NCI-H2107 (cell line): ENCODE measurements around the gene PANX1.
"Not testable (repeated sequence)": the region's sequence is repeated elsewhere in the genome, so short reads cannot be mapped to it uniquely, and the experiment has no call there.

Experiments used
- DNase-seq: peaks from one replicate; lab custom pipeline; 2025; lab: John Stamatoyannopoulos, UW

The PANX1 gene

DNA sequence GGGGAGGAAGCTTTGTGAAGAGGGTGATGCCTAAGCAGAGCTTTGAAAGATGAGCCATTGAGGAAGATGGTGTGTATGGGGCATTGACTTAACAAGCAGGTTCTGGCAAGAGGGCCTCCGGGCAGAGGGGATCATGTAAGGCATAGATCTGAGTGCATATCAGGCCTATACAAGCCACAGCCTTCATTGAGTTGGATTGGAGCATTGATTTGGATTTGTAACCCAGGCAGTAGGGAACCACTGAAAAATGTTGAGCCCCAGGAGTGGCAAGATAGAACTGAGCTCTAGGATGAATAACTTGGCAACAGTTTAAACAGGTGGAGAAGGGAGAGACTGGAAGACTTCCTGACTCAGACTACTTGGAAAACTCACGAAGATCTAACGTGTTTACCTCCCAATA is 21.4 kb downstream of the PANX1 start:
- DNase-seq, result no peak

DNA sequence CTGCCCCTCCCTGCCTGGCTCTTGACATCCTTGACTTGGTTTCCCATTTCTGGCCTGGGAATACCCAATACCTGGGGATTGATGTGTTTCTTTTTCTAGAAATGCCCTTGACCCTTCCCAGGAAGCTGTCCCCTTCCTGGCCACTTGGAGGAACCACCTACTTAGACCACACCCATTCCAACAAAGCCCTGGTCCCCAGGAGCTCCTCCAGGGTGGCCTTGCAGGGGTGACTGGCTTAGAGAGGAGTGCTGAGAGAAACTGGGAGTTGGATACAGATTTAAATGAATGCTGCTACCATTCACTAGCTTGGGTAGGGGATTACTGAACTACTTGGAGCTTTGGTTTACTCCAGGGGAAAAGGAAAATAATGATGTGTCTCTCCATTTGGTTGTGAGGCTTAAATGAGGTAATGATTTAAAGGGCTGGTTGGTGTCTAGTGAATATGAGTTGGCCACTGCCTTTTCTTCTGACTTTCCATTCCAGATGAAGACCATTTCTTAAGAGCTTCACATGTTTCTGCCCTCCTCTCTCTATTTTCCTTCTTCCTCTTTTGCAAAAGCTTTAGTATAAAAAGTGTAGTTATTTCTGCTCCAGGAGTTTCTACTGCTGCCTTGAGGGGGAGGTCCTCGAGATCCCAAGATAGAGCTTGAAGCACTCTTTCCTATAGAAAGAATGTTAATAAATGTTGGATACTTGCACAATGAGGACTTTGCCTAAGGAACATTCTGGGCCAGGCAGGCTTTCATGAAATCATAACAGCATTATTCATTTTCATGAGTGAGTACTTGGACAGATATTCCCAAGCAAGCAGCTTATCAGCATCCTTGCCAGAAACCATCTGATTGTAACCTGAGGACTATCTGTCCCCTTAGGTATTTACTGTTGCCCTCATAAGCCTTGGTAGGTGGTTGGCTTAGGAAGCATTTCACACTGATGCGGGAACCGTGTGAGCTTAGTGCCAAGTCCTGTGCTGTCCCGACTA is 22.4 kb downstream of the PANX1 start:
- no peak for DNase-seq

DNA sequence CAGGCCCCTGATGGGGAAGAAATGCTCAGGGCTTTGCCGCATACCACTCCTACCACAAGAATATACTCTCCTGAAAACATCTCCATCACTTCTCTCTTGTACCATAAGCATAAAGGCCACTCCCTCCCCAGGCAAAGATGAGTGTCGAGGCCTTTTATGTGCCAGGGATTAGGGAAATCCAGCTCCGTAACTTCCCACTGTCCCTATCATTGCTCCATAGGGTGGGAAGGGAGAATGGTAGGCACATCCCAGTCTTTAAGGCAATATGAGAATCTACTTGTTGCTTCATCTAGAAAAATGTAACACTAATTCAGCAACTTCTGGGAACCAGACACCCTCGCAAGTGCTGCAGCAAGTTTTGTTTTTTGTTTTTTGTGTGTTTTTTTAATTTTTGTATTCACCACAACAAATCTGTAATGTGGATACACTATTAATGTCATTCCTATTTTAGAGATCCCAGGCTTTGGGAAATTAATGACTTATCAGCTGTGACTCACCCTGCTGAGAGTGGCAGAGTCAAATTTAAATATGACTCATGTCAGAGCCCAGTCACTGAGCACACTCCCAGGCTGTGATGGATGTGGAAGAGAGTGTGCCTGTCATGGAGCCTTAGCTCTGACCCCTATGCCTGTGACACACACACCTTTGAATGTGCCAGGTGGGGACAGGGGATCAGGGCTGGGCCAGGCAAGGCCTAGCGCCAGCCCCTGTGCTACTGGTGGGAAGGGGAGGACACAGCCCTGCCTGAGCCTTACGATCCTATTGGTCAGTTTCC is 23.4 kb downstream of the PANX1 start:
- no peak for DNase-seq

GRCh38 chr11:94152678-94153065 is 24.0 kb downstream of the PANX1 start:
- DNase-seq, result no peak

DNA sequence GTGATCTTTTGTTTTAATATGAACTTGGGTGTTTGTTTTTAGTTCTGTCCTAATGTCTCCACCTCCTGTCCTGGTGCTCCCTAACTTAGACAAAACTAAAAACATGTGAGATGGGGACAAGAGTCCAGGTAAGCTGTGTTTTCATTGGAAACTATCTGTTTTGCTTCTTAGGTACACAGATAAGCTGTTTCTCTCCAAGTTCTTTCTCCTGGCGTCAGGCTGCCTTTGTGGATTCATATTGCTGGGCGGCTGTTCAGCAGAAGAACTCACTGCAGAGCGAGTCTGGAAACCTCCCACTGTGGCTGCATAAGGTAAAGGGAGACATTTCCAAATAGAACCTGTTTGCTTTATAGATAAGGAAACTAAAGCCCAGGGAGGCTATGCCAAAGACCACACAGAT is 24.7 kb downstream of the PANX1 start:
- DNase-seq, result no peak

DNA sequence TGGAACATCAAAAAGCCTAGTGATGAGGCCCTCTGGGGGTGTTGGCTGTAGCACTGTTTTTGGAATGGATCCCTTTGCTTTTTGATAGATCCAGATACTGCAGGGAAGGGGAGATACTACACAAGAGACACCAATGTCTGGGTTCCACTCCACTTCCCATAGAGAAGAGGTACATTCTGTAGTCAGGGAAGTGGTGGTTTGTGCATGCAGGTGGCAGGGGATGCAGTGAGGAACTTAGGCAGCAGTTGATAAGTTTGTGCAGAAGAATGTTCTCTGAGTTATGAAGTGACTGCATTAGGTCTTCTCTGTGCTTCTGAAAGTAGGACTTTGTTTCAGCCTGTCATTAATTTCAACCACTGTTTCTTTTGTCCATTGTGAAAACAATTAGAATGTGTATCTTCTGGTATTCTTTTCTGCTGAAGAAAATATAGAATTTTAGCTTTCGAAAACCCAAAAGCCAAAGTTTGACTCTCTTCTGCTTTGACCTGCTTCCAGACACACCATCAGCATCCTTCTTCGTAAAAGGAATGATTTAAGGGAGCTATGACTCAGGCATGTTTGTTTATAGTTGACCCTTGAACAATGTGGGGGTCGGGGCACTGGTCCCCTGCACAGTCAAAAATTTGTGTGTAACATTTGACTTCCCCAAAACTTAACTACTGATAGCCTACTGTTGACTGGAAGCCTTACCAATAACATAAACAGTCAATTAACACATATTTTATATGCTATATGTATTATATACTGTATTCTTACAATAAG is 25.6 kb downstream of the PANX1 start:
- DNase-seq, result no peak

DNA sequence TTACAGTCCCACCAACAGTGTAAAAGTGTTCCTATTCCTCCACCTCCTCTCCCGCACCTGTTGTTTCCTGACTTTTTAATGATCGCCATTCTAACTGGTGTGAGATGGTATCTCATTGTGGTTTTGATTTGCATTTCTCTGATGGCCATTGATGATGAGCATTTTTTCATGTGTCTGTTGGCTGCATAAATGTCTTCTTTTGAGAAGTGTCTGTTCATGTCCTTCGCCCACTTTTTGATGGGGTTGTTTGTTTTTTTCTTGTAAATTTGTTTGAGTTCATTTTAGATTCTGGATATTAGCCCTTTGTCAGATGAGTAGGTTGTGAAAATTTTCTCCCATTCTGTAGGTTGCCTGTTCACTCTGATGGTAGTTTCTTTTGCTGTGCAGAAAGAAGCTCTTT is 28.7 kb downstream of the PANX1 start:
- DNase-seq, result not testable (repeated sequence)

DNA sequence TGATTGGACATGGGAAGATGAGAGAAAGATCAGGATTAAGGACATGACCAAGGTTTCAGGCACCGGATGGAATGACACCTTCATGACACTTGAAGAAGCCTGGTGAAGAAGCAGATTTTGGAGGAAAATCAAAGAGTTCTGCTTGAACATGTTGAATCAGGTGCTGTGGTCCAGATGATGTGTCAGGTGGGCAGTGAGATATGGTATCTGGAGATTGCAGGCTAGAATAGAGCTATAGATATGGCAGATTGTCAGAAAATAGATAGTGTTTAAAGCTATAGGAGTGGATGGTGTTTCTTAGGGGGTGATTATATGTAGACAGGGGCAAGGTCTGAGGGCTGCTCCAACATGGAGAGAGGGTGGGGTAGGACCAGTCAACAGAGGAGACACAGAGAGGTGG is 40.2 kb downstream of the PANX1 start:
- no peak for DNase-seq

- no peak for DNase-seq
These were observed 40.9 kb downstream of the PANX1 start for GRCh38 chr11:94169516-94169915.

GRCh38 chr11:94169930-94170545 is 41.4 kb downstream of the PANX1 start:
- DNase-seq, result no peak

- no peak for DNase-seq
These were observed 42.3 kb downstream of the PANX1 start for GRCh38 chr11:94170953-94171352.

DNA sequence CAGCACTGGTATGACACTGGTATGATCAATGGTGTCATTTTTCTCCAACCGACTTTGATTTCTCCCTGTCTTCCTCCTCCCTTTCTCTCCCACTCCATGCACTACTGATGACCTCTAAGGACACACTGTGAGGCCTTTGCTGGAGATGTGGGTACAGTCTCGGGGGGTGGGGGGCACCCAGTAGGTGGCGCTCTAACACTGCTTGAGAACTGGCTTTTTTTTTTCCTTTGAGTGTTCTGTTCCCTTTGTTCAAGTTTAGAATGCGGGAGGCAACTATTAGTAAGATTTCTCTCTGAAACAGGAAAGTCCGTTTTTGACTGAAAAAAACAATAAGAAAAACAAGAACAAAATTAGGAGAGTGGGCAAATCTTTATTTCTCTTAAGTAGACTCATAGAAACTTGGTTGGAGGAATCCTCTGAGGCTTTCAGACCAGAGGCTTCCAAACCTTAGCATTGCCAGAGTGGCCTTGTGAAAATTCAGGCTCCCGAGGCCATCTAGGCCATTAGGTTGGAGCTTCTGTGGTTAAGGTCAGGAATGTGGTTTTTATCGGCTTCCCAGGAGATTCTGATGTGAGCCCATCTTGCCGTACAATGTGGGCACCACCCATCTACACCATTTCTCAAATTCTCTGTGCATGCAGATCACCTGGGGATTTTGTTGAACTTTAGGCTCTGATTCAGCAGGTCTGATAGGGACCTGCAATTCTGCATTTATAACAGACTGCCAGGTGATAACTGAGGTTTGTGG is 43.2 kb downstream of the PANX1 start:
- no peak for DNase-seq

DNA sequence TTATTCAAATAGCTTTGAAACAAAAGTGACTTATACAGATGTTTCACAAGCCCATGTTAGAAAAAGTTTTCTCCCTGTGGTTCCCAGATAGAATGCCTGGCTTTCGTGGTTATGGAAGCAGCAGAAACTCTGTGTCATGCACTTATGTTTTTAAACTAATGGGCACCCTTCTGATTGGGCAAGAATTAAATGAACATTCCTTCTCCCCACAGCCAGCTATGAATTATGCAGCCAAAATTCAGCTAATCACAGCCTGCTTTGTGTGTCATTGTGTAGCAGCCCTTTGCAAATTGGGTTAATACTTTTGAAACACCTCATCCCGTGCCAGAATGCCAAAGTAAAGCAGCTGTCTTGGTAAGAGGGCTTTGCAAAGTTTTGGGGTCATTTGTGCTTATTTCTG is 46.9 kb downstream of the PANX1 start:
- no peak for DNase-seq

GRCh38 chr11:94178331-94178730 is 49.7 kb downstream of the PANX1 start:
- DNase-seq, result no peak

GRCh38 chr11:94179696-94180095 is 51.1 kb downstream of the PANX1 start:
- no peak for DNase-seq

GRCh38 chr11:94181526-94181925 is 52.9 kb downstream of the PANX1 start:
- no peak for DNase-seq

DNA sequence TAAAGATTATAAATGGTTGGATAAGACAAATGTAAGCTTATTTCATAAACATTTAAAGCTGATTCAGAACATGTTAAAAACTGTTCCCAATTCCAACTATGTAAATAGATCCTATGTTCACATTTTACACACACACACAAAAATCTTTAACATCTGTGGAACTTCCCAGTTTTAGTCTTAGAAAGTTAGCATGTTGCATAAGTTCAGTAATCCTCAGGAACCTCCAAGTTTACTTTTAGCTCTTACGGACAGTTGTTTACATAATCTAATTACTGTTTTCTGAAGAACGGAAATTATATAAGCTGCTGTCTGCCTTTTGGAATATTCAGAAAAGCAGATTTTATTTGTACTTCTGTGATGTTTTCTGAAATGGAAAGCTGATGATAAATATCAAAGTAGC is 53.3 kb downstream of the PANX1 start:
- no peak for DNase-seq

DNA sequence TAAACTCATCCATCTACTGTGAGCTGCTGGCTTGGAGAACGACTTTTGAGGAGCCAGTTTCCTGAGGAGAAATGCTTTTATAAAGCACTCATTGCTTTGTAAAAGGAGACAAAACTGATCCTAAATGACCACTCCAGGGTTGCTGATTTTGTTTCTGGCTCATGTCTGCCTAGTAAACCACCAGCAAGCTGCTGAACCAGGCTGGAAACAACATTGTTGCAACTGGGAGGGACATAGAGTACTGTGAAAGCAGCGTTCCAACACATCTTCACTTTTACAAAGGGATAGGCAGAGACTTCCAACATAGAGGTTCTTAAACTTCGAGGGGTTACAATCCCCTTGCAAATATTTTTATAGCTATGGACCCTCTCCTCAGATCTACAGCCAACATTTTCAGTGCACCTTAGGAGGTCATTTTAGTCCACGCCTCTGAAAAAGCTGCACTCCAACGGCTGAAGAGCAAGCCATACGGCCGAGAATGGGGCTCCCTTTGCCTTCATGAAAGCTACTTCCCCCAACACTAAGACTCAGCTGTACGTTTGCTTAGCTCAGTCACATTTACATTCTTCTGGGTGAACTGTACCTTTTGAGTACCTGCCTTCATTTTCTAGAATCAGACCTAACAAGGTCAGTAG is 54.7 kb downstream of the PANX1 start:
- DNase-seq, result no peak

DNA sequence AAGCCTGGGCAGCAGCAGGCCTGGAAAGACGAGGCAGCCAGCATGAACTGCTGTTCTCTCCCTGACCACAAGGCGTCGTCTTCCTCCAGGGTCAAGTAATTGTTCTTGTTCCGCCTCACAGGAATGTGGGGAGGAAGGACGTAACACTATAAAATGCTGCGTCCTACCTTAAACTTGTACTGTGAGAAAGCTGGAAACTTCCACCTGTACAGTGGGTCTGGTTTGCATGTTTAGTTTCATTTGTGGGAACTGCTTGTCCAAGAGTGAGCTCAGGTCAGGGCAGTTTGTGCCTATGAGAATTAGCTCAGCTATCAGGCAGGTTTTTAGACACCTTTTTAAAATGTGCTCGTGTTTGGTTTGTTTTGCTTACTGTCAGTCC is 55.2 kb downstream of the PANX1 start:
- no peak for DNase-seq

- no peak for DNase-seq
These were observed 55.7 kb downstream of the PANX1 start for GRCh38 chr11:94184362-94184761.

- DNase-seq, result no peak
These were observed 56.2 kb downstream of the PANX1 start for GRCh38 chr11:94184846-94185245.
